EL (cell line): ENCODE measurements around the gene HBZ.
"Not testable (repeated sequence)": the region's sequence is repeated elsewhere in the genome, so short reads cannot be mapped to it uniquely, and the experiment has no call there.

ENCODE experiments used
- DNase-seq: peaks from one replicate; pipeline ENCODE4 v3.0.0-alpha.2; 2016

The HBZ gene

DNA sequence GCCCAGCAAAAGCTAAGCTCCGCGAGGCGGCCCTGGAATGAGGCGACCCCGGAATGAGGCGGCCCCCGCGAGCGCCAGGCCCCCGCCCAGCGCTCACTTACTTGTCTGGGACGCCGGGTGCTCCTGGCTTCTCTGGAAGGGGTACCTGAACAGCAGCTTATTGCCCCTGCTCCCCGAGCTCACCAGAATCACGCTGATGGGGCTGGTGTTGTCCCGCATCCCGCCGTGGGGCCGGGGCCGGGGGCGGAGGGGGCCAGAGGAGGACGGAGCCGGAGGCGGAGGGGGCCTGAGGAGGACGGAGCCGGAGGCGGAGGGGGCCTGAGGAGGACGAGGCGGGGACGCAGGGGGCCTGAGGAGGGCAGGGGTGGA is 14.4 kb upstream of the HBZ start:
- DNase-seq, result peak; percentile 9

DNA sequence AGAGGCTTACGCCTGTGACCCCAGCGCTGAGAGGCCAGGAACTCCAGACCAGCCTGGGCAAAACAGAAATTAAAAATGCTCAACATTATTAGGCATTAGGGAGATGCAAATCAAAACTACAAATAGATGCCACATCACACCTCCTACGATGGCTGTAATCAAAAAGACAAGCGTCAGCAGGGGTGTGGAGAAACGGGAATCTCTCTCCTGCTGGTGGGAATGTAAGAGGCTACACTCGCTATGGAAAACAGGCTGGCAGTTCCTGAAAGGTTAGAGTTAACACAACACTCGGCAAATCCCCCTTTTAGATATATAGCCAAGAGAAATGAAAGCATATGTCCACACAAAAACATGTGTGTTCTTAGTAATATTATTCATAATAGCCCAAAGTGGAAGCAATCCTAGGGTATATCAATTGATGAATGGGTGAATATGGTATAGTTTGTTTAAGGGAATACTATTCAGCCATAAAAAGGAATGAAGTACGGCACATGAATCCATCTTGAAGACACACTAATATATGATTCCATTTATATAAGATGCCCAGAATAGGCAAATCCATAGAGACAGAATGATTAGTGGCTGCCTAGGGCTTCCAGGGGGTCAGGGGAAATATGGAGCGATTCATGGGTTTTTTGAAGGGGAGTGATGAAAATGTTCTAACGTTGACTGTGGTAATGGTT is 12.1 kb upstream of the HBZ start:
- DNase-seq, result no peak

DNA sequence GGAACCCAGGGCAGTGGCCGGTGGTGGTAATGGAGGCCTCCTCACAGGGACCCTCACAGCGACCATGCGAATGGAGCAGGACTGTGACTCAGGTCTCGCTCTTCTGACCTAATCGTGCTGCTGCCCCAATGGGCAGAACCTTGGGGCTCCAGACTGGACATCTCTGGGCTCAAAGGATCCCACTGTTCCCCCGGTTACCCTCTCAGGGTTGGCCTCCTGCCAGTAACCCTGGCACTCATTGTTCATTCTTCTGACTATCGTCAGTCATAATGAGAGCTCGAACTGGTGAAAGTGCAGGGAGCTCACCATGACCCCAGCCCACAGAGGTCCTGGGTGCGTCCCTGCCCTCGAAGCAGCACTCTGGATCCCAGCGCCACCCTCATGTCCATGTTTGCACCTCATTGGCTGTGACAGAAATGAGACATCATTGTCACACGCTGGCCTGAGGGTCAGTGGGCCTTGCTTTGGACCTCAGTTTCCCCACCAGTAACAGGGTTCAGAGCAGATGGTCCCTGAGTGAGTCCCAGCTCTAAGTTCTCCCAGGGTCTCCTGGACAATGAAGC is 10.0 kb upstream of the HBZ start:
- DNase-seq, result no peak

DNA sequence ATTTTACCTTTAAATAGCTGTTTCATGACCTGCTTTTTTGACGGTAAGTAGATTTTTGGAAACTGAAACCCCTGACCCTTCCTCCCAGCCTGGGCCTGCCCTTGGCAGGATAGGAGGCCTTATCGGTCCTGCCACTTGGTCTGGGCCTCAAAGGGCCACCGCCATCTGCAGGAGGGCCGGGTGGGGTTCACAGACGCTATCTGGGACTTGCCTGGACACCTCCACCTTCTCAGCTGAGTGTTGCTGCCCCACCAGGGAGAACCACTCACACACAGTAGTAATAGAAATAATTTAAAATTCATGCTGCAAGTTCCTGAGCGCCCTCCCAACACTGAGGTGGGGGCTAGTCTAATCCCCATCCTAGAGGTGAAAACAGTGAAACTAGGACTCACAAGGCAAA is 9.4 kb upstream of the HBZ start:
- DNase-seq, result no peak

DNA sequence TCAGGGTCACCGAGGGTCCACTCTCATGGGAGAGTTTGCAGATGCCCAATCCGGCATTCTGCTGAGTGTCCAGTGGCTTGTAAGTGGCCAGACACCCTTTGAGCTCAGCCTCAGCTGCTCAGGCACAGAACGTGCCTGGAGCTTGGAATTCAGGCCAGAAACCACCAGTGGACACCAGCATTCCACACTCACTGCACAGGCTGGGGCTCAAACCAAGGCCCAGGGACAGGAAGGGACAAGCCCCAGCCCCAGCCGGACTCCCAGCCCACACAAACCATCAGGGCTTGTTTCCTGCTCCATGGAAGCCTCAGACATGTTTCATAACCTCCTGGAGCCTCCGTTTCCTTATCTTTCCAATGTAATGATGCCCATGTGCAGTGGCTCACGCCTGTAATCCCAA is 9.0 kb upstream of the HBZ start:
- peak; percentile 20 for DNase-seq

DNA sequence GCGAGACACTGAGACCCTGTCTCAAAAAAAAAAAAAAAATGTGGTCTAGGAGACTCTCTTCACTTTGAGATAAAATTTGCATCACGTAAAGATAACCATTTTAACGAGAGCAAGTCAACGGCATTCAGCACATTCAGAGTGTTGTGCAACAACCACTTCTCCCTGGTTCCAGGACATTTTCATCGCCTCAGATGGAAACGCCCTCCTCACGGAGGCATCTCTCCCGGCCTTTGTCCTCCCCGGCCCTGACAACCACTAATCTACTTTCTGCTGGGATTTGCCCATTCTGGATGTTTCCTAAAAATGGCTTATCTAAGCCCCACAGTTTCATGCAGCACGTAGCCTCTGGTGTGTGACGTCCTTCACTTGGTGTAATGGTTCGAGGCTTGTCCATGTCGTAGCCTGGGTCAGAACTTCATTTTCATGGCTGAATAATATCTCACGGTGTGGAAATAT is 7.6 kb upstream of the HBZ start:
- DNase-seq, result no peak

DNA sequence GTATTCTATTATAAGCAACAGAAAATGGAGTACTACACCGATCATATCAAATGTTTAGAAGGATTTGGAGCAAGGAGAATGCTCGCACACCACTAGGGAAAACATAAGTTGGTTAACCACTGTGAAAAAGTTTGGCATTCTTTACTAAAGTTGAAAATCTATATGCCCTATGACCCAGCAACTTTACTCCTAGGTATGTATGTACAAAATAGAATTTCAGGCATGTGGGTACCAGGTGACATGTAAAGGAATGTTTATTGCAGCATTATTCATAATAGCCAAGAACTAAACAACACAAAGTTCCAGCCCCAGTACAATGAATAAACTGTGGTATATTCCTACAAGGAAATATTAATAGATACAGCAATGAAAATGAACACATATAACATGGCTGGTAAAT is 5.8 kb upstream of the HBZ start:
- no peak for DNase-seq

DNA sequence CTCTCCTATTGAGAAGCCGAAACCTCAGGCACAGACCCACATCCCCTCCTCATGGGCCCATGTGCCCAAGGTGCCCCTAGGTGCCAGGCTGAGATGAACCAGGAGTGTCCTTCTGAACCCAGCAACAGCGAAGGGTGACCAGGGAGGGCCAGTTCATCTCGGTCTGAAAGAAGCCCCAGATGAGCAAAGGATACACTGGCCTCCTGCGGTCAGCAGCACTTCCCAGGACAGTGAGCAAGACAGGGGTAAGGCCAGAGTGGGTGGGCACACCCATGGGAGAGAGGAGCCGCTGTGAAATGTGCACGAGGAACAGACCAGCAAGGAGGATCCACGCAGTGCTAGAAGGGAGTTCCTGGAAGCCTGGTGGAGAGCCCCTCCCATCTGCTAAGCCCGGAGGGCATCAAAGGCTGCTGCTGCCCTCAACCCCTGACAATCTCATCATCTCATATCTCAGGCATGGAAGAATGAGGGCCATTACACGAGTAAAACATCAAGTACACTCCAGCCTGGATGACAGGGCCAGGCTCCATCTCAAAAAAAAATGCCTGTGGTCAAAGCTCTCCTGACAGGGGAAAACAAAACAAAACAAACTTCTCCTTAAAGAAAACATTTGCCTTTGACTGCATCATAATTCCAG is 3.3 kb upstream of the HBZ start:
- peak; percentile 82 for DNase-seq

DNA sequence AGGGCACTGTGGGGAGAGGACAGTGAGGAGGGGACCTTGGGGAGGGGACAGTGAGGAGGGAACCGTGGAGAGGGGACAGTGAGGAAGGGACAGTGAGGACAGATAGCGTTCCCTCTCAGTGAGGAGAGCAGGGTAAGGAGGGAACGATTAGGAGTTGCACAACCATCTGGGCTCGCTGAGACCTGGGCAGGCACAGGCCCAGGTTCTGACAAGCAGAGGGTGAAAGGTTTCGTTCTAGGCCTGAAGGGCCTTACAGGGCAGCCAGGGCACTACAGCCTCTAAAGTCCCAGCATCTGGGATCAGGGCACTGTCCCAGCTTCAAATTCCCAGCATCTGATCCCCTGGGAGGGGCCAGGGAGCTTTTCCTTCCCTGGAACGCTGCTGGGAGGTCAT is 681 bp downstream of the HBZ start:
- not testable (repeated sequence) for DNase-seq

DNA sequence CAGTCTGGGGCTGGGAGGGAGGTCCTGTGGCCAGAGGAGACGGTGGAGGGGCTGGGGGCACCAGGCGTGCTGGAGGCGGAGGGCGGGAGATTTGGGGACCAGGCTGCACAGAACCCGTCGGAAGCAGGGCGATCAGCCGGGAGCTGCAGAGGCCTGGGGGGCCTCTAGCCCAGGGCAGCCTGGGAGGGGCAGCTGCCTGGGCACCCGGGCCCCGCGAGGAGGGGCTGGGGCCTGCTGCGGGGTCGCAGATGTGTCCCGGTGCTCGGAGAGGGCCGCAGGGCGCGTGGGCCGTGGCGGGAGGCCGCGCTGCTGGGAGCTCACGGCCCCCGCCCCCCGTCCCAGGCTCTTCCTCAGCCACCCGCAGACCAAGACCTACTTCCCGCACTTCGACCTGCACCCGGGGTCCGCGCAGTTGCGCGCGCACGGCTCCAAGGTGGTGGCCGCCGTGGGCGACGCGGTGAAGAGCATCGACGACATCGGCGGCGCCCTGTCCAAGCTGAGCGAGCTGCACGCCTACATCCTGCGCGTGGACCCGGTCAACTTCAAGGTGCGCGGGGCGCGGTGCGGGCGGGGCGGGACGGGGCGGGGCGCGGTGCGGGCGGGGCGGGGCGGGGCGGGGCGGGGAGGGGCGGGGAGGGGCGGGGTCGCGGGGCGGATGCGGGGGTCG is 1.2 kb downstream of the HBZ start:
- DNase-seq, result not testable (repeated sequence)

DNA sequence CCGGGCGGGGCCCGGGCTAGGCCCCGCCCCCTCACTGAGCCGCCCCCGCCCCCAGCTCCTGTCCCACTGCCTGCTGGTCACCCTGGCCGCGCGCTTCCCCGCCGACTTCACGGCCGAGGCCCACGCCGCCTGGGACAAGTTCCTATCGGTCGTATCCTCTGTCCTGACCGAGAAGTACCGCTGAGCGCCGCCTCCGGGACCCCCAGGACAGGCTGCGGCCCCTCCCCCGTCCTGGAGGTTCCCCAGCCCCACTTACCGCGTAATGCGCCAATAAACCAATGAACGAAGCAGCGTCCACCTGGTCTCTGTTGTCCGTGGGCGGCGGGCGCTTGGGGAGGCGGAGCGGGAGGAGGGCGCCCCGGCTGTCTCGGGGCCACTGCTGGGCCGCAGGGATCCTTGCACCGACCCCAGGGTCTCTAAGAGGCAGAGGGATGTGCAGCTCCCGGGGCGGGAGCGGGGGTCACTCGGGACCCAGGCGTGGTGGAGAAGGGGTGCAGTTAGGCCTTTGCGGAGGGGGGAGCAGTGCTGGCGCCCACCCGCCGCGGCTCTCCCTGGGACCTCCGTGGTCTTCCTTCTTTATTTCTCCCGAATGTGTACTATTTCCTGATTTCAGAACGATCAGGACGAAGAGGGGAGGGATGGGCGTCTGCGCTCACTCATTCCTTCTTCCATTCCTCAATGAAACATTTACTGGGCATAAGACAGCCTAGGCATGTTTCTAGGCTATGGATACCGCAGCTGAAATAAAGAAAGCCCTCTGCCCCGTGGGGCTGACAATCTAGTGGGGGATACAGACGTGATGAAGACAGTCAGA is 2.0 kb downstream of the HBZ start:
- DNase-seq, result peak; percentile 29

DNA sequence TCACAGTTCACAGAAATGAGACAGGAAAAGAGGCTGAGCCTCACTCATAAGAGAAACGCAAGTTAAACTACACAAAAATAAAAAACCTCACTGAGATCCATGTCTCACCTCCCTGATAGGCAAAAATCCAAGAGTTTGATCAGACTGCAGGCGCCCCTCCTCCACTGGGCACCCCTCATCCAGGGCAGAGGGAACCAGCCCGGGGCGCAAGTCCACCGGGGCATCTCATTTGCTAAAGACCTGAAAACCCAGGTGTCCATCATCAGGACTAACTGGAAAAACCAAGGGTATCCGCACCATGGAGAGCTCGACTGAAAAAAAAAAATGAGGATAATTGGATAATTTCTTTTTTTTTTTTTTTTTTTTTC is 2.6 kb downstream of the HBZ start:
- no peak for DNase-seq

DNA sequence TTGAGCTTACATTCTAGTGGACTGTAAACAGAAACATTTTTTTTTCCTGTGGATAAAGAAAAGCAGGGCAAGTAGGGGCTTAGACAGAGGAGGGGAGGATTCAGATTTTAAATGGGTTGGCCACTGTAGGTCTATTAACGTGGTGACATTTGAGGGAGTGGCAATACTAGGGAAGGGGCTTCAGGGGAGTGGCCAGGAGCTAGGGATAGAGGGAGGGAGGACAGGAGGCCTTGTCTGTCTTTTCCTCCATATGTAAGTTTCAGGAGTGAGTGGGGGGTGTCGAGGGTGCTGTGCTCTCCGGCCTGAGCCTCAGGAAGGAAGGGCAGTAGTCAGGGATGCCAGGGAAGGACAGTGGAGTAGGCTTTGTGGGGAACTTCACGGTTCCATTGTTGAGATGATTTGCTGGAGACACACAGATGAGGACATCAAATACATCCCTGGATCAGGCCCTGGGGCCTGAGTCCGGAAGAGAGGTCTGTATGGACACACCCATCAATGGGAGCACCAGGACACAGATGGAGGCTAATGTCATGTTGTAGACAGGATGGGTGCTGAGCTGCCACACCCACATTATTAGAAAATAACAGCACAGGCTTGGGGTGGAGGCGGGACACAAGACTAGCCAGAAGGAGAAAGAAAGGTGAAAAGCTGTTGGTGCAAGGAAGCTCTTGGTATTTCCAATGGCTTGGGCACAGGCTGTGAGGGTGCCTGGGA is 6.8 kb downstream of the HBZ start:
- no peak for DNase-seq

DNA sequence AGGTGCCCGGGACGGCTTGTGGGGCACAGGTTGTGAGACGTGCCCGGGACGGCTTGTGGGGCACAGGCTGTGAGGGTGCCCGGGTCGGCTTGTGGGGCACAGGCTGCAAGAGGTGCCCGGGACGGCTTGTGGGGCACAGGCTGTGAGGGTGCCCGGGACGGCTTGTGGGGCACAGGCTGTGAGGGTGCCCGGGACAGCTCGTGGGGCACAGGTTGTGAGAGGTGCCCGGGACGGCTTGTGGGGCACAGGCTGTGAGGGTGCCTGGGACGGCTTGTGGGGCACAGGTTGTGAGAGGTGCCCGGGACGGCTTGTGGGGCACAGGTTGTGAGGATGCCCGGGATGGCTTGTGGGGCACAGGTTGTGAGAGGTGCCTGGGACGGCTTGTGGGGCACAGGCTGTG is 7.8 kb downstream of the HBZ start:
- DNase-seq, result not testable (repeated sequence)

DNA sequence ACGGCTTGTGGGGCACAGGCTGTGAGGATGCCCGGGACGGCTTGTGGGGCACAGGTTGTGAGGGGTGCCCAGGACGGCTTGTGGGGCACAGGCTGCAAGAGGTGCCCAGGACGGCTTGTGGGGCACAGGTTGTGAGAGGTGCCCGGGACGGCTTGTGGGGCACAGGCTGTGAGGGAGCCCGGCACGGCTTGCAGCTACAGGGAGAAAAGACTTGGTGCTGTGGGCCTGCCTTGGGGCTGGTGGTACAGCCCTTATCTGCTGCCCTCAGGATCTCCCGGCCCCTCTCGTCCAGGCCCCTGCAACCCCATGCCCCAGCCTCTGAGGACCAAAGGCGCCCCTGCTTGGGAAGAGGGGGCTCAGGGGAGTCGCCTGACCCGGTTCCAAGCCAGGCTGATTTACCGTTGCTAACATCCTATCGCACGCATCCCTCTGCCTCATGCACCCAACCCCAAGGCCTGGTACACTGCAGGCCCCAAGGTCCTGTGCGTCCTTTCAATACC is 8.3 kb downstream of the HBZ start:
- no peak for DNase-seq

DNA sequence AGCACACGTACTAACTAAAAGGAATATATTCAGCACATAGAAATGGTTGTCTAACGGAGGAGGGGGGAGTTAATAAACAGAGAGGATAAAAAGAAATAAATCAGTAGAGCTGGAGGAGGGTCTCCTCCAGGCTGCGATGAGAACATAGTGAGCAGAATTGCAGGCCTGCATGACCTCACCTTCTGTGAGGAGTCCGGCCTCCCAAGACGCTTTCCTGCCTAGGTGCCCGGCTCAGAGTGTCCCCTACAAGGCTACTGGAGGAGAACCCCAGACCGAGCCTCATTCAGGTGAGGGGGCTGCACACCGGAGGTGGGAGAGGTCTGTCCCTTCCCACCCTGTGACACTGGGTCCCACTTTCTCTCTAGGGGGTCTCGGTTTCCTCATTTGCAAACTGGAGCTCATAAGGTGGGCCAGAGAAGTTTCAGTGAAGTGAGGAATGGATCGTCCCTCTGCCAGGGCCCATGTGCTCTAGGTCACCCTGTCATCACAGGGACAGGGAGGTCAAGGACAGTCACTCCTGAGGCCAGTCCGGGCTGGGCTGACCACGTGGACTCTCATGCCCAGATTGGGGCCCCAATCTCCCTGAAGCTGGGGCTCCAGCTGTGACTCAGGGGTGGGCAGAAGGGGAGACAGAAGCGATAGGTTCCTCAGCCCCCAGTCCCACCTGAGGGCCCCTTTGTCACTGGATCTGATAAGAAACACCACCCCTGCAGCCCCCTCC is 10.0 kb downstream of the HBZ start:
- DNase-seq, result no peak

DNA sequence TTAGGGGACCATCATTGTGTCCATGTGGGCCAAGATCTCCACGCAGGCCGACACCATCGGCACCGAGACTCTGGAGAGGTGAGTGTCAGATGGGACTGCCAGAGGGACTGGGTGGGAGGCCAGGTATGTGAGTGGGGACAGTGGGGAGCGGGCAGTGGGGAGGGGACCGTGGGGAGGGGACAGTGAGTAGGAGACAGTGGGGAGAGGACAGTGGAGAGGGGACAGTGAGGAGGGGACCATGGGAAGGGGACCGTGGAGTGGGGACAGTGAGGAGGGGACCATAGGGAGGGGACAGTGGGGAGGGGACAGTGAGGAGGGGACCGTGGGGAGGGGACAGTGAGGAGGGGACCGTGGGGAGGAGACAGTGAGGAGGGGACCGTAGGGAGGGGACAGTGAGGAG is 10.7 kb downstream of the HBZ start:
- DNase-seq, result not testable (repeated sequence)

DNA sequence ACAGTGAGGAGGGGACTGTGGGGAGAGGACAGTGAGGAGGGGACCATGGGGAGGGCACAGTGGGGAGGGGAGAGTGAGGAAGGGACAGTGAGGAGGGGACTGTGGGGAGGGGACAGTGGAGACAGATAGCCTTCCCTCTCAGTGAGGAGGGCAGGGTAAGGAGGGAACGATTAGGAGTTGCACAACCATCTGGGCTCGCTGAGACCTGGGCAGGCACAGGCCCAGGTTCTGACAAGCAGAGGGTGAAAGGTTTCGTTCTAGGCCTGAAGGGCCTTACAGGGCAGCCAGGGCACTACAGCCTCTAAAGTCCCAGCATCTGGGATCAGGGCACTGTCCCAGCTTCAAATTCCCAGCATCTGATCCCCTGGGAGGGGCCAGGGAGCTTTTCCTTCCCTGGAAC is 11.3 kb downstream of the HBZ start:
- not testable (repeated sequence) for DNase-seq

DNA sequence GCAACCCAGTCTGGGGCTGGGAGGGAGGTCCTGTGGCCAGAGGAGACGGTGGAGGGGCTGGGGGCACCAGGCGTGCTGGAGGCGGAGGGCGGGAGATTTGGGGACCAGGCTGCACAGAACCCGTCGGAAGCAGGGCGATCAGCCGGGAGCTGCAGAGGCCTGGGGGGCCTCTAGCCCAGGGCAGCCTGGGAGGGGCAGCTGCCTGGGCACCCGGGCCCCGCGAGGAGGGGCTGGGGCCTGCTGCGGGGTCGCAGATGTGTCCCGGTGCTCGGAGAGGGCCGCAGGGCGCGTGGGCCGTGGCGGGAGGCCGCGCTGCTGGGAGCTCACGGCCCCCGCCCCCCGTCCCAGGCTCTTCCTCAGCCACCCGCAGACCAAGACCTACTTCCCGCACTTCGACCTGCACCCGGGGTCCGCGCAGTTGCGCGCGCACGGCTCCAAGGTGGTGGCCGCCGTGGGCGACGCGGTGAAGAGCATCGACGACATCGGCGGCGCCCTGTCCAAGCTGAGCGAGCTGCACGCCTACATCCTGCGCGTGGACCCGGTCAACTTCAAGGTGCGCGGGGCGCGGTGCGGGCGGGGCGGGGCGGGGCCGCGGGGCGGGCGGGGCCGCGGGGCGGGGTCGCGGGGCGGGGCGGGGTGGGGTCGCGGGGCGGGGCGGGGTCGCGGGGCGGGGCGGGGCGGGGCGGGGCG is 11.8 kb downstream of the HBZ start:
- DNase-seq, result not testable (repeated sequence)

DNA sequence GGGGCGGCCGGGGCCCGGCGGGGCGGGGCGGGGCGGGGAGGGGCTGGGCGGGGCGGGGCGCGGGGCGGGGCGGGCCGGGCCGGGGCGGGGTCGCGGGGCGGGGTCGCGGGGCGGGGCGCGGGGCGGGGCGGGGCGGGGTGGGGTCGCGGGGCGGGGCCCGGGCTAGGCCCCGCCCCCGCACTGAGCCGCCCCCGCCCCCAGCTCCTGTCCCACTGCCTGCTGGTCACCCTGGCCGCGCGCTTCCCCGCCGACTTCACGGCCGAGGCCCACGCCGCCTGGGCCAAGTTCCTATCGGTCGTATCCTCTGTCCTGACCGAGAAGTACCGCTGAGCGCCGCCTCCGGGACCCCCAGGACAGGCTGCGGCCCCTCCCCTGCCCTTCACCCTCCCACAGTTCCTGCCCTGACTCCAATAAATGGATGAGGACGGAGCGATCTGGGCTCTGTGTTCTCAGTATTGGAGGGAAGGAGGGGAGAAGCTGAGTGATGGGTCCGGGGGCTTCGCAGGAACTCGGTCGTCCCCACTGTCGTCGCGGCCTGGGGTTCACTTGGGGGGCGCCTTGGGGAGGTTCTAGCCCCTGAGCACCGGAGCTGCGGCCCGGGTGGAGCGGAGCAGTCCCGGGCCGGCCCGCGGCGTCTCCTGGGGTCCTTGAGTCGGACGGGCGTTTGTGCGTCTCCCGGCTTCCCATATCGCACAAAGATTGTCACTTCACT is 12.5 kb downstream of the HBZ start:
- no peak for DNase-seq
